Amygdala (tissue), 56 donors: ENCODE results near the gene EMID1.

ENCODE experiments used
- DNase-seq, 56 donors: peaks; one replicate each; lab custom pipeline; 2025; lab: John Stamatoyannopoulos, UW

The EMID1 gene

GRCh38 chr22:29256606-29257325 lies 51.1 kb downstream of the EMID1 start:
- no peak for DNase-seq

DNA sequence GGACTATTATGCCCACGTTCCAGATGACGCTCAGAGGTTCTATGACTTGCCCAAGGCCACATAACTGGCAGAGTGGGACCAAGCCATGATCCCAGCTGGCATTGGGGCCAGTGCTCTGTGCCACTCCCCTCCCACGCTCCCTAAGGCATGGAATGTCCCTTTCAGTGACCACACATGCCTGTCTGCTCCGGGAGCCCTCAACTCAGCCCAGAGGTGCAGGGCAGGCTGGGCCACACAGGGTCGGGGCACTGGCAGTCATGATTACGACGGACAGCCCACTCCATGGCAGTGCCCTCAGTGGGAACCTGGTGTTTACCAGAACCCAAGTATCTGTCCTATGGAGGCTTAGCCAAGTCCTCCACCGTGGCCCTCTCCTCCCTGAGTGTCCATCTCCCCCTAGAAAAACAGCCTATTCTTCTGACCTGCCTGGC lies 52.1 kb downstream of the EMID1 start:
- no peak for DNase-seq

DNA sequence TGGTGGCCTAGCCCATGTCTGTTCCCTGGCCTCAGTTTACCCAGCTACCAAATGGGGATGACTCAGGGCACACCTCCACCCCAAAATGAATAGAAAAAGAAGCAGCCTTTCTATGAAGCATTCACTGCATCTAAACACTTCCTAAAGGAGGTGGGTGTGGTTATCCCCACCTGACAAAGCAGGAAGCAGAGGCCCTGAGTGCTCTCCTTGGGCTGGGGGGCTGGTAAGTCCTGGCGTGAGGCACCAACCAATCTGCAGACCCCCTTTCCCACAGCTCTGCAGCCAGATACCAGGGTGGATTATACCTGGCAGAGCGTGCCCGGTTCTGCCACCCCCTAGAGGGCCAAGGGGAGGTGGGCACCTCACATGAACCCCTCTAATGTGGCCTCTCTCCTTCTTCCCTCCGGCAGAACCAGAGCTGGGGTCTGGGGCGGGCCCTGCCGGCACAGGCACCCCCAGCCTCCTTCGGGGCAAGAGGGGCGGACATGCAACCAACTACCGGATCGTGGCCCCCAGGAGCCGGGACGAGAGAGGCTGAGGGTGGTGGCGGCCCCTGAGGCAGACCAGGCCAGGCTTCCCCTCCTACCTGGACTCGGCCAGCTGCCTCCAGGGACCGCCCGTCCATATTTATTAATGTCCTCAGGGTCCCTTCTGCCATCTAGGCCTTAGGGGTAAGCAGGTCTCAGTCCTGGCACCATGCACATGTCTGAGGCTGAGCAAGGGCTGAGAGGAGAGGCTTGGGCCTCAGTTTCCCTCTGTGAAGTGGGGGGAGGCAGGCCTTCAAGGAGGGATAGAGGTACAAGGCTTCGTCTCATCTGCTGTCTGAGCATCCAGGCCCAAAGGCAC lies 52.9 kb downstream of the EMID1 start:
- DNase-seq, result no peak

- DNase-seq, result no peak
Measured at GRCh38 chr22:29259253-29259899, 53.7 kb downstream of the EMID1 start.

DNA sequence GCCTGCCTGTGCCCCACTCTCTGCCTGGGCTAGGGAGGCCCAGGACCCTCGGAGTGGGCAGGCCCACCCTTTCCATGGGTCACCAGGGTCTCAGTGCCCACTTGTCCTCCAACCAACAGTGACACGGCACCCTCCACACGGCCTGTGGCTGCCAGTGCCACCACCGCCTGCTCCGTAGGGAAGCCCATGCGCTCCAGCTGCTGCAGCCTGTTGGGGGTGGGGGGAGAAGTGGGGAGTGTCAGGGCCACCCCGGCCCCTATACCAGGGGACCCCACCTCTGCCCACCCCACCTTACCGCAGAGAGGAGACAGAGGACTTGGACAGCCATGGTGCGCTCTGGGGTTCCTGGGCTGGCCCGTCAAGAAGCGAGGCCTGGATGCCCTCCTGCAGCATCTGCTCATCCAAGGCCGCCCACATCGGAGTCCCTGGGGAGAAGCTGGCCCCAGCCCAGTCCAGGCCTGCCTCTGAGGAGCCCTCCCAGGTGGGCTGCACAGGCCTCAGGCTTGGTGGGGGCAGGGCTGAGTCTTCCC lies 54.4 kb downstream of the EMID1 start:
- DNase-seq, result no peak

DNA sequence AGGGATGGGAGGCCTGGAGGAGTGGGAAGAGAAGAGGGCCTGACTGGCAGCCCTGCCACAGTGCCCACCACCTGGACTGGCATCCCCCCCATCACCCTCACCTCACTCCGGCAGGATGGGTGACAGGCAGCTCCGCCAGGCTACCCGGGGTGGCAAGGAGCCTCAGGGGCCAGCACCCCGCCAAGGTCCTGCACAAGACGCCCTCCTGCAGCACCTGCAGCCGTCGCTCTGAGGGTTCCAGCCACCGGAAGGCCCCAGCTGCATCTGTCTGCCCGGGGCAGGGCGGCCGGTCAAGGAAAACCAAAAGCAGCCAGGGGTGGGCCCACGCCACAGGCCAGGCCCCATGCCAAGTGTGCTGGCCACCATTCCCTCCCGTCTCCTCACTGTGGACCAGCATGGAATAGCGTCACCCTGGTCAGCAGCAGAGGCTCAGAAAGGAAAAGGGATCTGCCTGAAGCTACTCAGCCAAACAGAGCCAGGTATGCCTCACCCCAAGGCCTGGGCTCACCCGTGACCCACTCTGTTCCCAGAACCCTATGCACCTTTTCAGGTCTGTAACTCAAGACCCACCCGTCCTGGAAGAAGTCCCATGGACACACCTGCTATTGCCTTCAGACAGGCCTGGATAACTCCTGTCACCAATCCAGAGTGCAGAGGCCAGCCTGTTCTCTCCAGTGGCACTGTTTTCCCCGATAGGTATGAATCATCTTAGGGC lies 55.1 kb downstream of the EMID1 start:
- peak in 1 of 56 donors; percentile 16 for DNase-seq

DNA sequence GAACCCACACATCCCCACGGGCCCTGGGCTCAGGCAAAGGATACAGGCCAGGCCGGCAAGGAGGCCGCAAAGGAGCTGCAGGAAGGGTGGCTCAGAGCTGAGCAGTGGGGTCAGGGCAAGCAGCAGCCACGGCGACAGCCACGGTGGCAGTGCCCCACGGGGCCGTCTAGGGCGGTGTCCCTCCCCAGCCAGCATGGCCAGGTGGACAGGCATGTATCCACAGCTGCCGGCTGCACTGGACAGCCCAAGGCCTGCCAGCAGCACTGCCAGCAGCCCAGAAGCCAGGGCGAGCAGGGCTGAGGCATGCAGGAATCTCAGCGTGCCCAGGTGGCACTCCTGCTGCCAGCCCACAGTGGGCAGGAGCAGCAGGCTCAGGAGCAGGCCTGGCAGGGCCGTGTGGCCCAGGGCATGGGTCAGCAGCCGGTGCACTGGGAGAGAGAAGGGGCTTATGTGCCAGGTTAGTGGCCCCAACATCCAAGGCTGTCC lies 58.1 kb downstream of the EMID1 start:
- DNase-seq, result no peak

- DNase-seq, result no peak
Measured at GRCh38 chr22:29265305-29265704, 59.6 kb downstream of the EMID1 start.

DNA sequence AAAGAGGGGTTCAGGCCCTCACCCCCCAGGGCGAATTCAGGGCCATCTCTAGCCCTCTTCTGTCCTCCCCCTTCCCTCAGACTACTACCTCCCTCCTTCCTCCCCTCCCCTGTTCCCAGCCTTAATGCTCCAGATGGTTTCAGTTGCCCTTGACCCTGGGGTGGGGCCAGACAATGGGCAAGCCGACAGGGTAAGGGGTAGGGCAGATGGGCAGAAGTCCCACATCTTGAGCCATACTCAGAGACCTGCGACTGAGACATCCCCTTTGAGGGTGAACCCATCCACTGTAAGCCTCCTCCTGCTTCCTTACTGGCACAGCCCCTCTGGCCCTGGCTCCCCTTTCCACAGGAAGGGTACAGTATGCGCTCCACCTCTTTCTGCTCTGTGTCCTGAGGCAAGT lies 60.2 kb downstream of the EMID1 start:
- DNase-seq, result no peak

DNA sequence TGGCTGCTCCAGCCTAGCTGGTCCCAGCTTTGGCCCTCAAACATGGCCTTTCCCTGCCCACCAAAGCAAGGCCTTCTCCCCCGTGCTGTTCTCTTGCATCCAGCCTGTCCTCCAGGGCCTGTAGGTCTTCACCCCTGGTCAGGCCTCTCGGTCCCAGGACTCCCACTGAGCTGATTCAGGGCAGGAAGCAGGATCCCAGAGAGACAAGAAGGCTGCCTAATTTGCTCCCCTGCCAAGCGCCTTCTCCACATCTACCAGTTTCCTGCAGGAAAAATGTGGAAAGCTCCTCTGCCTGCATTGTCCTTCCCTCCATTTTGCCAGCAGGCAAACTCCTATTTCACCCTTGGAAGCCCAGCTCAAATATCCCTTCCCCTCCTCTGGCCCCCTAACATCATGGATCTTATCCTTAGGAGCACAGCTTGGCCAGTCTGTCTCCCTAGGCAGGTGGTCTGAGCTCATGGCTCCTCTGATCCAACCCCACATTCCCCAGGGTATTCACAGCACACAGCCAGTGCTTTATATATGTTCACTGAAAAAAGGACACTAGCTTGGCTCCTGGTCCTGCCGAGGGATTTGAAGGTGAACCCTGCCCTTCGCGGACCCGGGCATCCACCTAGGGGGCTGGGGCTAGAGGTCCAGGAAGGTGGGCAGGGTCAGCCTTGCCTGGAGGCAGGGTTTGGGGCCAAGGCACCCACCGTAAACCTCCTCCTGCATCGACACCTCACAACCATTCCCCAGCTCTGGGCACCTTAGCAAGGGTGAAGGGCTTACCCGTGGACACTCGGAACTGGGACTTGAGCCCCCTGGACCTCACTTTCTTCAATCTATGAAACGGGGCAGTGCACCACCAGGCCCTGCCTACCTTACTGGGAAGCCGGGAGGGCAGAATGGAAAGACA lies 61.1 kb downstream of the EMID1 start:
- DNase-seq, result no peak

DNA sequence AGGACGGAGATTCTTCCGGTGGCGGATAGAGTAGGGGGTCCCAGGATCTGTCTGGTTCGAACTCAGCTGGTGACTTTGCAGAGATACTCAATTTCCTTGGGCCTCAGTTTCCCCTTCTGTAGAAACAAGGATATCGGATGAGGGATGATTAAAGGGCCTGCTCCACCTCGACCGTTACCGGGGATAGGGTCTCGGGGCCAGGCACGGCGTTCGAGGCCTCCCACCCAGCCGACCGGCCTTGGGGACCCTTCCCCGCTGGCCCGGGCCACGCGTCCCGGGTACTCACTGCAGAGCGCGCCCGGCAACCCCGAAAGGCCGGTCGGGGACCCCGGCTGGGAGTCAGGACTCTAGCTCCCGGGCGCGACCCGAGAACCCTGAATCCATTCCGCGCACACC lies 61.8 kb downstream of the EMID1 start:
- DNase-seq, result no peak

GRCh38 chr22:29267858-29268510 lies 62.3 kb downstream of the EMID1 start, which contains the start of the genes EWSR1 and RHBDD3:
Gene EWSR1, plus strand, starts transcription at chr22:29268268. Its CDS starts 69 bp downstream, at chr22:29268337.
Gene RHBDD3, minus strand, starts transcription at chr22:29267981. Its CDS starts 2,355 bp downstream, at chr22:29265626.
- DNase-seq, result peak; percentile 83 to 100 (median 94)

GRCh38 chr22:29268511-29269229 lies 63.0 kb downstream of the EMID1 start:
- peak in 37 of 56 donors; percentile 33 to 82 (median 62) for DNase-seq

DNA sequence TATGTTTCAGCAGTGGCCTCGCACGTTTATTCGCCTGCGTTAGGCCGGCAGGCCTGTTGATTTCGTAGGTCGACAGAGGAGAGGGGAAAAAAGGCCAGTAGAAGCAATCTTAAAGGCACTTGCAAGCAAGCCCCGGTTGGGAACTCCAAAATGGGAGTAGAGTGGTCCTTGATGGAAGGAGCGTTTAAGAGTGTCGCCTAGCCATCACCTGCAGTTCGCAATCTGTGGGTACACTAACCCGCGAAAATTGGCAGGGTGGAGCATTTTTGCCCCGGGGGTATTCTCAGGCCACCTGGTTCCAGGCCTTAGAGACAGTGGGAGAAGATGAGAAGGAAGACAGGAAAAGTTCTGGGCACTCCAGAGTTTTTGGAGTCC lies 63.5 kb downstream of the EMID1 start:
- DNase-seq, result no peak

DNA sequence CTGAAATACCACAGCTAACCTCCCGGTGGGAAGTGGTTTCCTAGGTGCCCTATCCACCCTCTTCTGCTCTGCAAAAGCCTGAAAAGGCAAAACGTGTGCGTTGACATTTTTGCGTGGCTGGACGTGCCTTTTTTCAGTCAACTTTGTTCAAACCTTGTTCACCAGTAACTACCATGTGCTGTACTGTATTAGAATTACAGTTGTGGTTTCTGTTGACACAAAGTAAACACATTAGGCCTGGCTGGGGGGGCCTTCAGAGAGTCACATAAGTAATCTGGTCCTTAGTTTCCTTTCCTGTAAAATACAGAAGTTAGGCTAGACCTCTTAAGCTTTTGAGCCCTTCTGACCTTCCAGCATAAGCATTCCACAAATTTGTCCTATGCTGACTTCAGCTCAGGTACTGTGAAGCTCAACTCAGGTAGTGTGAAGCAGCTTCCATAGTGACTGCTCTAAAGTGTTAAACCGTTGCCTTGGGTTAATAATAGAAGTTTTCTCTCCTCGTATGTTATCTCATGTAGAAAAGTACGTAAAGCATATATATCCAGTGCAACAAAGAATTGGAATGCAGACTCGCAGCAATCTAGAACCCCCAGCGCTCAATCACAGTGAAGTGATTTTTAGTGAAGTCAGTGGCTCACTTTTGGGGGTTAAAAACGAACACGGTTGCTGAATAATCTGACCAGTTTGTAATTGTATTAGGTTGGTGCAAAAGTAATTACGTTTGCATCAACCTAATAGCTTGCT lies 64.2 kb downstream of the EMID1 start:
- no peak for DNase-seq

GRCh38 chr22:29270475-29271271 lies 65.0 kb downstream of the EMID1 start:
- DNase-seq, result peak in 1 of 56 donors; percentile 26
